ENCODE data around the gene RCAN3. TPM values are rescaled to one million over a fixed set of nuclear protein-coding genes. Genes with fewer than 3 reads are reported as not detected.
A peak's percentile ranks its signal among the peaks of the same experiment; 100 is the strongest.

The RCAN3 gene
- total and polyA plus RNA-seq, 2 of the 13 experiments (the other 11 are each of a cell fraction or from before 2014, with no cell fraction given) = 12.2 to 13.3 TPM

DNA sequence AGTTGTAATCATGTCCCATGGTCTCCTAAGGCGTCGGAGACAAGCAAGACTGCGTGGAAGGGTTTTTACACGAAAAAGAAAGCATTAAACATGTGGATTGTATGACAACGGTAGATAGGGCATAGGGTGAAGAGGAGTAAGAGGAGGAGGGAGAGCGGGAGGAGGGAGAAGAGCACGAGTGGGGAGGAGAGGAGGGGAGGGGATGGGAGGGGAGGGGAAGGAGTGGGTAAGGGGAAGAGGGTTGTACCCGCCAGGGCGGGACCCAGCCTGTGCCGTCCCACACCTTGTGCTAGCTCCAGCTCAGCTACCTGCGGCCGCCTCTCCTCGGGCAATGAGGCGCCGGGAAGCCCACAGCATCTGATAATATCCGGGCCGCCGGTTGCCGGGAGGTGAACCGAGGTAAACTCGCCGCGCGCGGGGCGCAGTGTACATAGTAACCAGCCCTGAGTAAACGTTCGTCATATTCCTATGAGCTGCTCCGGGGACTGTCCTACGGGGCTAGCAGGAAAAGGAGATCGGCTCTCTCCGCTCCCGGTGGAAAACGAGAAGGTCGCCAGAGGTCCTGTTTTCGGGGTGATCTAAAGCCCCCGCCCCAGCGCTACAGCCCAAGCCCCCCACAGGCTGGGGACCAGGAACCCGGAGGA, 449 bp upstream of the RCAN3 start (continued):
- TF ChIP-seq SOX13 (IDR thresholded peaks at IDR 0.05) (no peak), SOX13 (CRISPR knock-in tag; conservative IDR thresholded peaks at IDR 0.05 in 1 of 2, IDR thresholded peaks at IDR 0.05 in 1 of 2) (no peak), PHB2 (IDR thresholded peaks at IDR 0.05; ENCODE audit: partially characterized antibody) (no peak), ZSCAN31 (CRISPR knock-in tag; IDR thresholded peaks at IDR 0.05; ENCODE audit: low read depth) (no peak), GABPB1 (CRISPR knock-in tag; IDR thresholded peaks at IDR 0.05) (peak; percentile 47; the same call in 1 of the 2 replicates), FOXJ3 (CRISPR knock-in tag; IDR thresholded peaks at IDR 0.05; ENCODE audit: borderline replicate concordance) (no peak), TSC22D2 (CRISPR knock-in tag; IDR thresholded peaks at IDR 0.05; ENCODE audit: borderline replicate concordance) (no peak), ZNF788 (CRISPR knock-in tag; IDR thresholded peaks at IDR 0.05; ENCODE audit: borderline replicate concordance) (no peak), ZNF143 (CRISPR knock-in tag; IDR thresholded peaks at IDR 0.05) (no peak), RFX3 (CRISPR knock-in tag; IDR thresholded peaks at IDR 0.05) (peak; percentile 57; the same call in 1 of the 2 replicates), KLF12 (CRISPR knock-in tag; IDR thresholded peaks at IDR 0.05; ENCODE audit: borderline replicate concordance) (no peak), JDP2 (CRISPR knock-in tag; IDR thresholded peaks at IDR 0.05; ENCODE audit: borderline replicate concordance) (no peak), MYNN (CRISPR knock-in tag; IDR thresholded peaks at IDR 0.05; ENCODE audit: low read depth) (no peak)
- TF ChIP-seq, protein P1, sequence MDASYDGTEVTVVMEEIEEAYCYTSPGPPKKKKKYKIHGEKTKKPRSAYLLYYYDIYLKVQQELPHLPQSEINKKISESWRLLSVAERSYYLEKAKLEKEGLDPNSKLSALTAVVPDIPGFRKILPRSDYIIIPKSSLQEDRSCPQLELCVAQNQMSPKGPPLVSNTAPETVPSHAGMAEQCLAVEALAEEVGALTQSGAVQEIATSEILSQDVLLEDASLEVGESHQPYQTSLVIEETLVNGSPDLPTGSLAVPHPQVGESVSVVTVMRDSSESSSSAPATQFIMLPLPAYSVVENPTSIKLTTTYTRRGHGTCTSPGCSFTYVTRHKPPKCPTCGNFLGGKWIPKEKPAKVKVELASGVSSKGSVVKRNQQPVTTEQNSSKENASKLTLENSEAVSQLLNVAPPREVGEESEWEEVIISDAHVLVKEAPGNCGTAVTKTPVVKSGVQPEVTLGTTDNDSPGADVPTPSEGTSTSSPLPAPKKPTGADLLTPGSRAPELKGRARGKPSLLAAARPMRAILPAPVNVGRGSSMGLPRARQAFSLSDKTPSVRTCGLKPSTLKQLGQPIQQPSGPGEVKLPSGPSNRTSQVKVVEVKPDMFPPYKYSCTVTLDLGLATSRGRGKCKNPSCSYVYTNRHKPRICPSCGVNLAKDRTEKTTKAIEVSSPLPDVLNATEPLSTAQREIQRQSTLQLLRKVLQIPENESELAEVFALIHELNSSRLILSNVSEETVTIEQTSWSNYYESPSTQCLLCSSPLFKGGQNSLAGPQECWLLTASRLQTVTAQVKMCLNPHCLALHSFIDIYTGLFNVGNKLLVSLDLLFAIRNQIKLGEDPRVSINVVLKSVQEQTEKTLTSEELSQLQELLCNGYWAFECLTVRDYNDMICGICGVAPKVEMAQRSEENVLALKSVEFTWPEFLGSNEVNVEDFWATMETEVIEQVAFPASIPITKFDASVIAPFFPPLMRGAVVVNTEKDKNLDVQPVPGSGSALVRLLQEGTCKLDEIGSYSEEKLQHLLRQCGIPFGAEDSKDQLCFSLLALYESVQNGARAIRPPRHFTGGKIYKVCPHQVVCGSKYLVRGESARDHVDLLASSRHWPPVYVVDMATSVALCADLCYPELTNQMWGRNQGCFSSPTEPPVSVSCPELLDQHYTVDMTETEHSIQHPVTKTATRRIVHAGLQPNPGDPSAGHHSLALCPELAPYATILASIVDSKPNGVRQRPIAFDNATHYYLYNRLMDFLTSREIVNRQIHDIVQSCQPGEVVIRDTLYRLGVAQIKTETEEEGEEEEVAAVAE (CRISPR knock-in tag; IDR thresholded peaks at IDR 0.05; ENCODE audit: borderline replicate concordance) = no peak
- TF ChIP-seq, protein P2, sequence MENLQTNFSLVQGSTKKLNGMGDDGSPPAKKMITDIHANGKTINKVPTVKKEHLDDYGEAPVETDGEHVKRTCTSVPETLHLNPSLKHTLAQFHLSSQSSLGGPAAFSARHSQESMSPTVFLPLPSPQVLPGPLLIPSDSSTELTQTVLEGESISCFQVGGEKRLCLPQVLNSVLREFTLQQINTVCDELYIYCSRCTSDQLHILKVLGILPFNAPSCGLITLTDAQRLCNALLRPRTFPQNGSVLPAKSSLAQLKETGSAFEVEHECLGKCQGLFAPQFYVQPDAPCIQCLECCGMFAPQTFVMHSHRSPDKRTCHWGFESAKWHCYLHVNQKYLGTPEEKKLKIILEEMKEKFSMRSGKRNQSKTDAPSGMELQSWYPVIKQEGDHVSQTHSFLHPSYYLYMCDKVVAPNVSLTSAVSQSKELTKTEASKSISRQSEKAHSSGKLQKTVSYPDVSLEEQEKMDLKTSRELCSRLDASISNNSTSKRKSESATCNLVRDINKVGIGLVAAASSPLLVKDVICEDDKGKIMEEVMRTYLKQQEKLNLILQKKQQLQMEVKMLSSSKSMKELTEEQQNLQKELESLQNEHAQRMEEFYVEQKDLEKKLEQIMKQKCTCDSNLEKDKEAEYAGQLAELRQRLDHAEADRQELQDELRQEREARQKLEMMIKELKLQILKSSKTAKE (CRISPR knock-in tag; IDR thresholded peaks at IDR 0.05; ENCODE audit: borderline replicate concordance) = no peak
- TF ChIP-seq, protein P3, sequence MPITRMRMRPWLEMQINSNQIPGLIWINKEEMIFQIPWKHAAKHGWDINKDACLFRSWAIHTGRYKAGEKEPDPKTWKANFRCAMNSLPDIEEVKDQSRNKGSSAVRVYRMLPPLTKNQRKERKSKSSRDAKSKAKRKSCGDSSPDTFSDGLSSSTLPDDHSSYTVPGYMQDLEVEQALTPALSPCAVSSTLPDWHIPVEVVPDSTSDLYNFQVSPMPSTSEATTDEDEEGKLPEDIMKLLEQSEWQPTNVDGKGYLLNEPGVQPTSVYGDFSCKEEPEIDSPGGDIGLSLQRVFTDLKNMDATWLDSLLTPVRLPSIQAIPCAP (CRISPR knock-in tag; IDR thresholded peaks at IDR 0.05; ENCODE audit: low read depth) = no peak
- TF ChIP-seq, protein P4, sequence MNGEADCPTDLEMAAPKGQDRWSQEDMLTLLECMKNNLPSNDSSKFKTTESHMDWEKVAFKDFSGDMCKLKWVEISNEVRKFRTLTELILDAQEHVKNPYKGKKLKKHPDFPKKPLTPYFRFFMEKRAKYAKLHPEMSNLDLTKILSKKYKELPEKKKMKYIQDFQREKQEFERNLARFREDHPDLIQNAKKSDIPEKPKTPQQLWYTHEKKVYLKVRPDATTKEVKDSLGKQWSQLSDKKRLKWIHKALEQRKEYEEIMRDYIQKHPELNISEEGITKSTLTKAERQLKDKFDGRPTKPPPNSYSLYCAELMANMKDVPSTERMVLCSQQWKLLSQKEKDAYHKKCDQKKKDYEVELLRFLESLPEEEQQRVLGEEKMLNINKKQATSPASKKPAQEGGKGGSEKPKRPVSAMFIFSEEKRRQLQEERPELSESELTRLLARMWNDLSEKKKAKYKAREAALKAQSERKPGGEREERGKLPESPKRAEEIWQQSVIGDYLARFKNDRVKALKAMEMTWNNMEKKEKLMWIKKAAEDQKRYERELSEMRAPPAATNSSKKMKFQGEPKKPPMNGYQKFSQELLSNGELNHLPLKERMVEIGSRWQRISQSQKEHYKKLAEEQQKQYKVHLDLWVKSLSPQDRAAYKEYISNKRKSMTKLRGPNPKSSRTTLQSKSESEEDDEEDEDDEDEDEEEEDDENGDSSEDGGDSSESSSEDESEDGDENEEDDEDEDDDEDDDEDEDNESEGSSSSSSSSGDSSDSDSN (CRISPR knock-in tag; IDR thresholded peaks at IDR 0.05) = peak; percentile 66
- TF ChIP-seq, protein P5, sequence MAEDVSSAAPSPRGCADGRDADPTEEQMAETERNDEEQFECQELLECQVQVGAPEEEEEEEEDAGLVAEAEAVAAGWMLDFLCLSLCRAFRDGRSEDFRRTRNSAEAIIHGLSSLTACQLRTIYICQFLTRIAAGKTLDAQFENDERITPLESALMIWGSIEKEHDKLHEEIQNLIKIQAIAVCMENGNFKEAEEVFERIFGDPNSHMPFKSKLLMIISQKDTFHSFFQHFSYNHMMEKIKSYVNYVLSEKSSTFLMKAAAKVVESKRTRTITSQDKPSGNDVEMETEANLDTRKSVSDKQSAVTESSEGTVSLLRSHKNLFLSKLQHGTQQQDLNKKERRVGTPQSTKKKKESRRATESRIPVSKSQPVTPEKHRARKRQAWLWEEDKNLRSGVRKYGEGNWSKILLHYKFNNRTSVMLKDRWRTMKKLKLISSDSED (CRISPR knock-in tag; IDR thresholded peaks at IDR 0.05) = no peak

All from HepG2 (cell line).